Gastroesophageal sphincter (tissue), 4 donors: ENCODE data around the gene GOSR2. TPM values are rescaled to one million over a fixed set of nuclear protein-coding genes. Genes with fewer than 3 reads are reported as not detected.

Experiments
- ATAC-seq: fragments of 150-250 bp; one replicate; pipeline ENCODE4 v1.9.1; 2016; ENCODE audit warnings: mild to moderate bottlenecking, moderate library complexity
- H3K27ac ChIP-seq, 4 donors: fragments of 200-600 bp; sonication (generic) in 3 of 4; 1 replicate in 3 of 4; 2 replicates in 1 of 4; pipeline ENCODE4 v1.5.1; 2016 to 2019
- H3K27me3 ChIP-seq: fragments of 200-600 bp; sonication (generic); one replicate; pipeline ENCODE4 v1.5.1; 2019
- H3K36me3 ChIP-seq, 2 donors: fragments of 200-600 bp; sonication (generic); one replicate each; pipeline ENCODE4 v1.5.1; 2019; ENCODE audit warnings: control low read depth in 1 of 2
- H3K4me1 ChIP-seq, 3 donors: fragments of 200-600 bp; sonication (generic); 1 replicate in 2 of 3; 2 replicates in 1 of 3; pipeline ENCODE4 v1.5.1; 2016 to 2019; ENCODE audit warnings: control low read depth in 2 of 3
- H3K4me3 ChIP-seq, 2 donors: fragments of 200-600 bp; sonication (generic); one replicate each; pipeline ENCODE4 v1.5.1; 2019; ENCODE audit warnings: mild to moderate bottlenecking in 1 of 2, moderate library complexity in 1 of 2
- H3K9me3 ChIP-seq, 3 donors: fragments of 200-600 bp; sonication (generic); one replicate each; pipeline ENCODE4 v1.5.1; 2017 to 2019; ENCODE audit warnings: control low read depth in 2 of 3
- CTCF ChIP-seq, 4 experiments: fragments of 200-600 bp in 2 of 4; fragments of 450-650 bp in 2 of 4; sonication (generic) in 1 of 4; IDR thresholded peaks; one replicate each; pipeline ENCODE4 v1.5.1; 2017 to 2019; ENCODE audit warnings: antibody characterized with exemption in 4 of 4, mild to moderate bottlenecking in 2 of 4, moderate library complexity in 2 of 4
- EP300 ChIP-seq: sonication (generic); formaldehyde crosslinking; IDR thresholded peaks from one replicate; pipeline ENCODE4 v1.6.1; 2017; ENCODE audit warnings: antibody characterized with exemption, mild to moderate bottlenecking
- POLR2A ChIP-seq, 2 donors: fragments of 450-650 bp; IDR thresholded peaks; one replicate each; pipeline ENCODE4 v1.6.1; 2017; ENCODE audit warnings: antibody characterized with exemption in 2 of 2, mild to moderate bottlenecking in 2 of 2, moderate library complexity in 1 of 2
- POLR2AphosphoS5 ChIP-seq: sonication (generic); formaldehyde crosslinking; IDR thresholded peaks from one replicate; pipeline ENCODE4 v1.6.1; 2017; ENCODE audit warnings: antibody characterized with exemption
- WGBS, 2 donors: methylation state at CpG; one replicate each; pipeline ENCODE4 v1.1.5; 2018; ENCODE audit warnings: low coverage in 1 of 2; 5-methylcytosine and 5-hydroxymethylcytosine counted together
- total RNA-seq, 4 donors: library from RNA; depleted of rRNA; stranded (reverse); fragments of >200 nt; gene quantifications; one replicate each; pipeline ENCODE4 v1.1.0, GENCODE V29; 2016

GOSR2 gene
- total RNA-seq, 4 donors from 2014 or later, result 37.8 to 53.1 (median 45.5) TPM

GRCh38 chr17:46968896-46969295 lies 45.9 kb downstream of the GOSR2 start:
- H3K9me3 ChIP-seq, result no peaks in the 10 kb centered on the region

DNA sequence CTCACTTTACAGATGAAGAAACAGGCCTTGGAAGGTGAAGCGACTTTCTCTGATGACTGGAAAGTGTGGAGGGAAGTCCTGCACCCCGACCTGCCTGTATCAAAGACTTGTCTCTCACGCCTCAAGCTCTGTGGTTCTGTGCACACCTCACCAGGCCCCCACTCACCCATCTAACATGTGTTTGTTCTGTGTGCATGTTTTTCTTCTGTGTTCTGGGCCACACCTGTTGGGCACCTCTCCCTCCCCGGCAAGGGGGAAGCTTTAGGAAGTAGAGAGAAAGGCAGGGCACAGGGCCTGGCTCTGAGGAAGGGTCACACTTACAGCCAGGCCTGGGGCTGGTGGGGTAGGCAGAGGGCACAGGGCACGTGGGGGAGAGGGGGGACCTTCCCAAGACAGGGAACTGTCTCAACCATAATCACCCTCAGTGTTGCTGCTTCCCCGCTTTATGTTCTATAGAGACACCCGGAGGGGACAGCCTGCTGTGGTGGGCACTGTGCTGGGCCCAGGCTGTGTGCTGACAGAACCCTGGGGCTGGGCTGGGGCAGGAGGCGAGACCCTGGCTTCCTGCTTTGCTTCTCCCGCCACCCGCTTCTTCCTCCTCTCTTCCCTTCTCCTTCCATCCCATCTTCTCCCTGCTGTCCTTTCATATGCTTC lies 48.8 kb downstream of the GOSR2 start:
- Histone ChIP-seq H3K36me3 (peaks cover 0 to 35% of the 10 kb centered on the region in 2 donors), H3K9me3 (no peaks in the 10 kb centered on the region), H3K4me3 (no peak overlapping the region), H3K27me3 (peaks cover 18% of the 10 kb centered on the region), H3K4me1 (no peaks in the 10 kb centered on the region), H3K27ac (no peak overlapping the region)
- no peak for ATAC-seq
- WGBS, 2 donors, result 89% methylated on average over 7 of the region's 10 CpGs; no CpG with 5 or more reads in 1 of the 2 donors
- no peak for TF ChIP-seq EP300
- no peak for TF ChIP-seq POLR2A (IDR thresholded peaks at IDR 0.05)
- no peak for TF ChIP-seq CTCF (IDR thresholded peaks at IDR 0.05)
- TF ChIP-seq POLR2AphosphoS5, result no peak

More at GRCh38 chr17:46968896-46969295, 45.9 kb downstream of the GOSR2 start:
- Histone ChIP-seq H3K27ac (no peak overlapping the region), H3K4me1 (no peaks in the 10 kb centered on the region), H3K36me3 (peaks cover 0 to 41% of the 10 kb centered on the region in 2 donors), H3K27me3 (no peaks in the 10 kb centered on the region), H3K4me3 (no peak overlapping the region)
- TF ChIP-seq EP300 (no peak), POLR2A (IDR thresholded peaks at IDR 0.05) (no peak), POLR2AphosphoS5 (no peak), CTCF (IDR thresholded peaks at IDR 0.05) (no peak)
- ATAC-seq, result no peak
- 95% methylated on average over 8 of the region's 8 CpGs; no CpG with 5 or more reads in 1 of the 2 donors for WGBS, 2 donors

DNA sequence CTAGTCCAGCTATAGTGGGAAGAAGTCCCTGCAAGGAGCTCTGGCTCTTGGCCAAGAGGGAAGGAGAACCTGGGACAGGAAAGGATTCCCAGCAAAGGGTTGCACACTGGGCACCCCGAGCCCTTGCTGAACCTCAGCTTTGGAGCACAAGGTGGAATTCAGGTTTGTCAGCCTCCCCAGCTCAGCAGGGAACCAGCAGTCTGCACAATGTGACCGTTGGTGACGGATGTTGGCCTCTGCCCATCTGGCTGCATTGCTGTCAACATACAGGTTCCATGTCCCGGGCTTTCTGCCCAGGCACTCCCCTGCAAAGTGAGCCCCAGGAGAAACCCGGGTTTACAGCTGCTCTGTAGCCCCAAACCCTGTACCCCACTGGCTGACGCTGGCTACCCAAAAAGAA lies 49.4 kb downstream of the GOSR2 start:
- ATAC-seq, result no peak
- H3K4me3 ChIP-seq, result no peak overlapping the region
- peaks cover 0 to 30% of the 10 kb centered on the region in 2 donors for H3K36me3 ChIP-seq
- H3K27me3 ChIP-seq, result peaks cover 23% of the 10 kb centered on the region
- WGBS, 2 donors, result no CpG with 5 or more reads among the region's 6 CpGs
- TF ChIP-seq POLR2A (IDR thresholded peaks at IDR 0.05) (no peak), CTCF (IDR thresholded peaks at IDR 0.05) (no peak), EP300 (no peak), POLR2AphosphoS5 (no peak)
- no peaks in the 10 kb centered on the region for H3K4me1 ChIP-seq
- H3K27ac ChIP-seq, result no peak overlapping the region
- no peaks in the 10 kb centered on the region for H3K9me3 ChIP-seq

GRCh38 chr17:46974086-46974485 lies 51.1 kb downstream of the GOSR2 start:
- Histone ChIP-seq H3K27me3 (peaks cover 41% of the 10 kb centered on the region), H3K27ac (no peak overlapping the region), H3K4me3 (no peak overlapping the region), H3K36me3 (peaks cover 0 to 12% of the 10 kb centered on the region in 2 donors), H3K4me1 (peaks cover 0 to 15% (median 11%) of the 10 kb centered on the region in 3 donors), H3K9me3 (no peaks in the 10 kb centered on the region)
- ATAC-seq, result no peak
- 62 to 81% methylated on average over 6 to 9 of the region's 11 CpGs for WGBS, 2 donors
- TF ChIP-seq CTCF (IDR thresholded peaks at IDR 0.05) (no peak), POLR2A (IDR thresholded peaks at IDR 0.05) (no peak), EP300 (no peak), POLR2AphosphoS5 (no peak)

DNA sequence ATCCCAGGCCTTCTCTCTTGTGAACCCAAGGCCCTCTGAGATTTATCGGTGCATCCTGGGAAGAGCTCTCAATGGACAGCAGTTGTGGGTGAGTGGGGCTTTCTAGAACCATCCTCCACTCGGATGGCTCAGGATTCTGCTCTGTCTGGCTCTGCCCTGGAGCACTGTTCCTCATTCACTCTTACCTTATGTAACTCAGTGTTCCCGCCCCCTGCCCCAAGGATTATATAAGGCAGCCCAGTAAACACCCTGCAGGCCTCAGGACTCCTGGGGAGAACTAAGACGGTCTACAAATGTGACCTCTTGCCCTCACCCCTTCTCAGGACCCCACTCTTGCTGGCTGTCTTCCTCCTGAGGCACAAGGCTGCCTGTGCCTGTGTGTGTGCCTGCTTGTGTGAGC lies 52.3 kb downstream of the GOSR2 start:
- 88% methylated on average over 4 of the region's 4 CpGs; no CpG with 5 or more reads in 1 of the 2 donors for WGBS, 2 donors
- no peak for ATAC-seq
- peaks cover 0 to 23% (median 16%) of the 10 kb centered on the region in 3 donors for H3K4me1 ChIP-seq
- H3K4me3 ChIP-seq, result no peak overlapping the region
- no peak overlapping the region for H3K27ac ChIP-seq
- H3K36me3 ChIP-seq, result peaks cover 0 to 2% of the 10 kb centered on the region in 2 donors
- no peak for TF ChIP-seq POLR2A (IDR thresholded peaks at IDR 0.05)
- no peak for TF ChIP-seq POLR2AphosphoS5
- TF ChIP-seq EP300, result no peak
- no peak for TF ChIP-seq CTCF (IDR thresholded peaks at IDR 0.05)
- H3K27me3 ChIP-seq, result peaks cover 51% of the 10 kb centered on the region
- H3K9me3 ChIP-seq, result no peaks in the 10 kb centered on the region
